Subcutaneous adipose tissue (tissue), 4 donors: Measurements from ENCODE around the gene CAMTA2. TPM values are rescaled to one million over a fixed set of nuclear protein-coding genes. Genes with fewer than 3 reads are reported as not detected.

Source experiments
- CTCF ChIP-seq: fragments of 450-650 bp; IDR thresholded peaks from one replicate; pipeline ENCODE4 v1.5.1; 2016; ENCODE audit warnings: low read depth, mild to moderate bottlenecking, control low read depth, antibody characterized with exemption, moderate library complexity
- total RNA-seq, 4 donors: library from RNA; depleted of rRNA; stranded (reverse); fragments of >200 nt; gene quantifications; one replicate each; pipeline ENCODE4 v1.1.0, GENCODE V29; 2016

The CAMTA2 gene
- total RNA-seq, 4 donors from 2014 or later: 11.4 to 21.9 (median 17.5) TPM

- TF ChIP-seq CTCF: no peak
Measured at GRCh38 chr17:5019475-5019956, 32.0 kb upstream of the CAMTA2 start.

- TF ChIP-seq CTCF: no peak
Measured at GRCh38 chr17:5014357-5014756, 26.9 kb upstream of the CAMTA2 start.

GRCh38 chr17:5011928-5012327 lies 24.5 kb upstream of the CAMTA2 start:
- TF ChIP-seq CTCF: no peak

GRCh38 chr17:5003214-5003867 lies 15.9 kb upstream of the CAMTA2 start:
- TF ChIP-seq CTCF: no peak

DNA sequence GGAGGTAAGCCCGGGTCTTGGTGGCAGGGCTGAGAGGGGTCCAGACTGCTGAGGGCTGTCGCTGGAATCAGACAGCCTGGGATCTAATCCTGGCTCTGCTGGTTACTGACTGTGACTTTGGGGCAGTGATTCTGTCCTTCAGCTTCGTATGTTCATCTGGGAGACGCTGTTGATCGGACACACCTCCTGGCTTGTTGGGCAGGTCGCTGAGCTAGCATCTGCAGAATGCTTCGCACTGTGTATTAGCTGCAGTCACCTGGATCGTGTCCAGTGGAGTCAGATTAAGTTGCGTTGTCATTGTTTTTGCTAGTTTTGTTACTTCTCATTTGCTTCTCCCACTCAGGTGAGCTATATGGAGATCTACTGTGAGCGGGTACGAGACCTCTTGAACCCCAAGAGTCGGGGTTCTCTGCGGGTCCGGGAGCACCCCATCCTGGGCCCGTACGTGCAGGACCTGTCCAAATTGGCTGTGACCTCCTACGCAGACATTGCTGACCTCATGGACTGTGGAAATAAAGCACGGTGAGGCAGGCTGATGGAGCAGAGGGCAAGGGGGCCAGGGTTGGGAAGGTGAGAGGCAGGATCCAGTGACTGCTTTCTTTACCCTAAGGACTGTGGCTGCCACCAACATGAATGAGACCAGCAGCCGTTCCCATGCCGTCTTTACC lies 14.8 kb upstream of the CAMTA2 start:
- no peak for TF ChIP-seq CTCF

DNA sequence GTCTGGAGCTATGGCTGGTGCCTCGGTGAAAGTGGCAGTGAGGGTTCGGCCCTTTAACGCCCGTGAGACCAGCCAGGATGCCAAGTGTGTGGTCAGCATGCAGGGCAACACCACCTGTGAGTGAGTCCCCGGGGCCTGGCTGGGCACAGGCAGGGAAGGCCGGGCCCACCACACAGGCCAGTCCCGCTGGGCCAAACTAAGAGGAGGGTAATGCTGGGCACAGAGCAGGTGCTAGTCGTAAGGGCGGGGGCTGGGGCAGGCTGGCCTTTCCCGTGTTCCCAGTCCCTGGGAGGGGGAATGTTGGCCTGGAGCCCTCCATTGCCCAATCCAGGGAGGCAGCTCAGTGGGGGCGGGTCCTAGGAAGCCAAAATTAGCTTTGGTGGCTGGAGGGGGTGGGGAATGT lies 12.8 kb upstream of the CAMTA2 start:
- no peak for TF ChIP-seq CTCF

DNA sequence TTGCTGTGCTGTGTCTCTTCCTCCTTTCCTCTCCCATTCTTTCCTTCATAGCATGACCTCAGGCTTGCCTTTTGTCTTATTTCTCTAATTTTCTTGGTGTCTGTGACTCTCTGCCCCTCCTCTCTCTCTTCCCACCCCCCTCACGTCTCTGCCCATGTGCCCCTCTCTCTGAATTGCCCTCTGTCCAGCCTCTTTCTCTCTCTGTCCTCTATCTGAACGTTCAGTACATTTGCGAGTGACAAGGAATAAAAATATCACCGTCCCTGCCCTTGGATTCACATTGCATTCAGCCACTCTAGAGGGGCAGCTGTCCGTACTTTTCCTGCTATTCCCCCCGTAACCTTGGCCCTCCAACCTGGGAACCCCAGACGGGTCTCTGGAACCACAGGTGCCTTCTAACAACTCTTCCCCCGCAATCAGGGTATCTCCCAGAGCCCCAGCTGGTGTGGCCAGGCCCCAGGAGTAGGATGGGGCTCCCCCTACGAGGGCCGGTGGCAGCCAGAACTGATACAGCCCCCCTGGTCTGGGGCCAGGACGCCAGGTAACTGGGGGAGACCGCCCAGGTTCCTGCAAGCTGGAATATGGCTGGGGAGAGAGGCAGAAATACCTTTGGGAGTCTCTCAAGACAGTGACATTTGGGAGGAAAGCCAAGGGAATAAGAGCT lies 12.1 kb upstream of the CAMTA2 start:
- no peak for TF ChIP-seq CTCF
